Activated CD8-positive, alpha-beta memory T cell treated with anti-CD3 and anti-CD28 coated beads, Interleukin-2, amount 50 U/mL, for 48 hours (primary cell): ENCODE results near the gene FAM209A.
"Not testable (repeated sequence)": the region's sequence is repeated elsewhere in the genome, so short reads cannot be mapped to it uniquely, and the experiment has no call there.

Experiments
- DNase-seq: peaks from one replicate; pipeline ENCODE4 v3.0.0-alpha.2; 2020

The FAM209A gene

GRCh38 chr20:56542489-56543030, 18.0 kb downstream of the FAM209A start:
- no peak for DNase-seq

GRCh38 chr20:56551571-56551970, 27.0 kb downstream of the FAM209A start:
- no peak for DNase-seq

GRCh38 chr20:56552911-56553629, 28.5 kb downstream of the FAM209A start:
- no peak for DNase-seq

- no peak for DNase-seq
Measured at GRCh38 chr20:56554869-56555268, 30.3 kb downstream of the FAM209A start.

GRCh38 chr20:56558968-56559367, 34.4 kb downstream of the FAM209A start:
- DNase-seq, result no peak

- DNase-seq, result not testable (repeated sequence)
Measured at GRCh38 chr20:56564526-56564925, 40.0 kb downstream of the FAM209A start.

- DNase-seq, result no peak
Measured at GRCh38 chr20:56565511-56565910, 41.0 kb downstream of the FAM209A start.

- DNase-seq, result no peak
Measured at GRCh38 chr20:56566621-56567020, 42.1 kb downstream of the FAM209A start.

GRCh38 chr20:56570832-56571231, 46.3 kb downstream of the FAM209A start:
- no peak for DNase-seq

- DNase-seq, result no peak
Measured at GRCh38 chr20:56572172-56572571, 47.6 kb downstream of the FAM209A start.

- no peak for DNase-seq
Measured at GRCh38 chr20:56573986-56574385, 49.4 kb downstream of the FAM209A start.

GRCh38 chr20:56574531-56575142, 50.1 kb downstream of the FAM209A start:
- DNase-seq, result no peak

- no peak for DNase-seq
Measured at GRCh38 chr20:56575157-56575556, 50.6 kb downstream of the FAM209A start.
